Upper lobe of left lung (tissue), 6 donors: Measurements from ENCODE around the gene NSMF. TPM values are rescaled to one million over a fixed set of nuclear protein-coding genes. Genes with fewer than 3 reads are reported as not detected.

Source experiments
- ATAC-seq, 2 donors: fragments of 200-7000 bp; cut with Tn5 transposase; one replicate each; pipeline ENCODE4 v1.9.1; 2022; ENCODE audit warnings: mild to moderate bottlenecking in 2 of 2, moderate library complexity in 2 of 2; ENCODE audit not compliant: low FRiP score in 2 of 2
- DNase-seq, 2 donors: peaks; one replicate each; pipeline ENCODE4 v3.0.0-alpha.2; 2019 to 2020
- H3K27ac ChIP-seq, 4 donors: fragments of 200-600 bp; sonication (generic); one replicate each; pipeline ENCODE4 v1.5.1; 2016 to 2019
- H3K27me3 ChIP-seq, 4 donors: fragments of 200-600 bp; sonication (generic); one replicate each; pipeline ENCODE4 v1.5.1; 2017 to 2019
- H3K36me3 ChIP-seq, 4 donors: fragments of 200-600 bp; sonication (generic); one replicate each; pipeline ENCODE4 v1.5.1; 2016 to 2019
- H3K4me1 ChIP-seq, 4 donors: fragments of 200-600 bp; sonication (generic); one replicate each; pipeline ENCODE4 v1.5.1; 2018 to 2019
- H3K4me3 ChIP-seq, 4 donors: fragments of 200-600 bp; sonication (generic); one replicate each; pipeline ENCODE4 v1.5.1; 2017 to 2019; ENCODE audit warnings: mild to moderate bottlenecking in 2 of 4, moderate library complexity in 1 of 4
- H3K9me3 ChIP-seq, 4 donors: fragments of 200-600 bp; sonication (generic); one replicate each; pipeline ENCODE4 v1.5.1; 2018 to 2019
- EP300 ChIP-seq, 4 donors: sonication (generic); formaldehyde crosslinking; IDR thresholded peaks; one replicate each; pipeline ENCODE4 v1.5.1; 2017; ENCODE audit warnings: antibody characterized with exemption in 4 of 4, control low read depth in 2 of 4
- POLR2A ChIP-seq, 4 donors: fragments of 450-650 bp; IDR thresholded peaks; one replicate each; pipeline ENCODE4 v1.5.1; 2016 to 2017; ENCODE audit warnings: antibody characterized with exemption in 4 of 4, mild to moderate bottlenecking in 2 of 4
- POLR2AphosphoS5 ChIP-seq, 2 donors: sonication (generic); formaldehyde crosslinking; IDR thresholded peaks; one replicate each; pipeline ENCODE4 v1.5.1; 2017; ENCODE audit warnings: antibody characterized with exemption in 2 of 2
- WGBS, 2 donors: methylation state at CpG; one replicate each; pipeline ENCODE4 v1.1.5; 2017 to 2018; 5-methylcytosine and 5-hydroxymethylcytosine counted together
- total RNA-seq, 6 donors: library from RNA; depleted of rRNA in 4 of 6; stranded (reverse); fragments of >200 nt in 4 of 6; gene quantifications; one replicate each; pipeline versions ENCODE4 v1.1.0 to v1.2.1, GENCODE V29; 2016 to 2021
- TF ChIP-seq, protein P1 (sequence below), 6 experiments: fragments of 450-650 bp in 4 of 6; fragments of 200-600 bp in 2 of 6; sonication (generic) in 2 of 6; IDR thresholded peaks; one replicate each; pipeline ENCODE4 v1.5.1; 2016 to 2019; ENCODE audit warnings: antibody characterized with exemption in 6 of 6
- donor health status: DM: no; HTN: no; CAD: no; lungs with moderate emphysema.
- donor health status: DM: no; HTN: yes; CAD: no; lungs with severe emphysema.

NSMF gene
- total RNA-seq, 6 donors from 2014 or later: 20.4 to 57.6 (median 25.9) TPM

DNA sequence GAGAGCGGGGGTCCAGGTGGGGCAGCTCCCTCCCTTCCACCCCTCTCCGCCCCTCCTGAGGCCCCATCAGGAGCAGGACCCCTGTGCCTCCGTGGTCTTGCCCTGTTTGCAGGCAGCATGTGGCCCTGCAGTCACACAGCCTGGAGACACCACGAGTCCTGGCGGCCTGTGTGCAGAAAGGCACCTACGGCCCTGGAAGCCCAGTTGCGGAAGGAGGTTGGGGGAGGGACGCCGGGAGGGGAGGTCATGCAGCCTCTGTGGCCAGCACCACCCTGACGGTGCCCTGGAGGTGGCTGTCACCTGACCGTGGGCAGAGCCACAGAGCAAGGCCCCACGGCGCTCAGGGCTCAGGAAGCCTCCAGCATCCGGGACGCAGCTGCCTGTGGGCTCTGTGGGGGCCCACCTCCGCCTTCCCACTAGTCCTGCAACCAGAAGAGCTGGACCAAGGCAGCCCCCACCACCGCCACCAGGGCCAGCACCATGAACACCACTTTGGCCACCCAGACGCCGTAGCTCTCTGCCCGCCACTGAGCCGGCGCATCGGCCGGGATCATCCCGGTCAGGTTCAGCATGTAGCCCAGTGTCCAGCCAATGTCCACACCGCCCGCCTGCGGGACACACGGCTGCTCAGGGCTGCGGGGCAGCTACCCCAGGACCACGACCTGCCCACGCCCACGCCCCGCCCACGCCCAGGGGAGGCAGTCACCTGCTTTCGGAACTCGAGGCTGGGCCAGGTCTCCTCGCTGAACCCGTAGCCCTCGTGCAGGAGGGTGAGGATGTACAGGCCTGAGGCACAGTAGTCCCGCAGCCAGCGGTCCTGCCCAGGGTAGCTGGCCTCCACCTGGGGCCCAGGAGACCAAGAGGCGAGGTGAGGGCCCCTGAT, 24.4 kb downstream of the NSMF start:
- WGBS, 2 donors: 69 to 88% methylated on average over 11 to 31 of the region's 43 CpGs
- no peak overlapping the region for H3K27ac ChIP-seq
- H3K36me3 ChIP-seq: no peaks in the 10 kb centered on the region
- H3K9me3 ChIP-seq: no peaks in the 10 kb centered on the region
- ATAC-seq (no peak), DNase-seq (peak in 1 of 2 donors; percentile 85)
- H3K27me3 ChIP-seq: no peaks in the 10 kb centered on the region
- H3K4me3 ChIP-seq: no peak overlapping the region
- no peak for TF ChIP-seq EP300 (IDR thresholded peaks at IDR 0.05)
- peaks cover 0 to 8% (median 3%) of the 10 kb centered on the region in 4 donors for H3K4me1 ChIP-seq

DNA sequence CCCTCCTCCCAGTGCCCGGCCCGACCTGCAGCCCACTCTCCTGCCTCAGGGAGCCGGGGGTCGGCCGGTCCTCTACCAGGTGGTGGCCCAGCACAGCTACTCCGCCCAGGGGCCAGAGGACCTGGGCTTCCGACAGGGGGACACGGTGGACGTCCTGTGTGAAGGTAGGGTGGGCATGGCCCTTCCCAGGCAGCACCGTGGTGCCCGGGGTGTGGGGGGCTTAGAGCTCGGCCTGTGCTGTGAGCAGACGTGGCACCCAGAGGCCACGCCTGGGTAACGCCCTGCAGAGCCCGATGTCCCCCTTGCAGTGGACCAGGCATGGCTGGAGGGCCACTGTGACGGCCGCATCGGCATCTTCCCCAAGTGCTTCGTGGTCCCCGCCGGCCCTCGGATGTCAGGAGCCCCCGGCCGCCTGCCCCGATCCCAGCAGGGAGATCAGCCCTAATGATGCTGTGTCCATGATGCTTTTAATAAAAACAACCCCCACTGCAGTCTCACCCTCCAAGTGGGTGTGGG, 25.2 kb downstream of the NSMF start:
- H3K36me3 ChIP-seq: no peaks in the 10 kb centered on the region
- no peaks in the 10 kb centered on the region for H3K9me3 ChIP-seq
- ATAC-seq (no peak), DNase-seq (peak in 1 of 2 donors; percentile 80)
- TF ChIP-seq EP300 (IDR thresholded peaks at IDR 0.05) (no peak), POLR2A (IDR thresholded peaks at IDR 0.05) (no peak)
- no peak overlapping the region for H3K27ac ChIP-seq
- 88 to 93% methylated on average over 5 to 17 of the region's 26 CpGs for WGBS, 2 donors
- no peak overlapping the region for H3K4me3 ChIP-seq
- H3K4me1 ChIP-seq: peaks cover 0 to 8% (median 3%) of the 10 kb centered on the region in 4 donors
- no peaks in the 10 kb centered on the region for H3K27me3 ChIP-seq

DNA sequence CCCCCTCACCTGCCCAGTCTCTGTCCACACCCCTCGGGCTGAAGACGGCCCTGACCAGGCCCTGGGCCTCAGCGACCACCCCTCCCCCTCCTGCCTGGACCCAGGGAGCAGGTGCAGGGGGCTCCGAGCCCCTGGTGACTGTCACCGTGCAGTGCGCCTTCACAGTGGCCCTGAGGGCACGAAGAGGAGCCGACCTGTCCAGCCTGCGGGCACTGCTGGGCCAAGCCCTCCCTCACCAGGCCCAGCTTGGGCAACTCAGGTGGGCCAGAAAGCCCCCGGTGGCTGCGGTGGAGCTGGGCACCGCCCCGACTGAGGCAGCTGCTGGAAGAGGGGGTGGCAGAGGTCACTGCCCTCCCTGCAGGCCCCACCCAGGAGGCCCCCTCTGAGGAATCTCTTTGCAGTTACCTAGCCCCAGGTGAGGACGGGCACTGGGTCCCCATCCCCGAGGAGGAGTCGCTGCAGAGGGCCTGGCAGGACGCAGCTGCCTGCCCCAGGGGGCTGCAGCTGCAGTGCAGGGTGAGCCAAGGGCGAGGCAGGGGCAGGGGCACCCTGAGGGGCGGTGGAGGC, 25.7 kb downstream of the NSMF start:
- Histone ChIP-seq H3K4me3 (no peak overlapping the region), H3K4me1 (peaks cover 0 to 8% (median 3%) of the 10 kb centered on the region in 4 donors), H3K36me3 (no peaks in the 10 kb centered on the region), H3K9me3 (no peaks in the 10 kb centered on the region), H3K27ac (no peak overlapping the region), H3K27me3 (no peaks in the 10 kb centered on the region)
- no peak for ATAC-seq
- 77 to 78% methylated on average over 6 to 10 of the region's 19 CpGs for WGBS, 2 donors
- DNase-seq: peak in 1 of 2 donors; percentile 76
- TF ChIP-seq POLR2AphosphoS5 (IDR thresholded peaks at IDR 0.05) (no peak), EP300 (IDR thresholded peaks at IDR 0.05) (no peak), POLR2A (IDR thresholded peaks at IDR 0.05) (no peak)
- TF ChIP-seq, protein P1, sequence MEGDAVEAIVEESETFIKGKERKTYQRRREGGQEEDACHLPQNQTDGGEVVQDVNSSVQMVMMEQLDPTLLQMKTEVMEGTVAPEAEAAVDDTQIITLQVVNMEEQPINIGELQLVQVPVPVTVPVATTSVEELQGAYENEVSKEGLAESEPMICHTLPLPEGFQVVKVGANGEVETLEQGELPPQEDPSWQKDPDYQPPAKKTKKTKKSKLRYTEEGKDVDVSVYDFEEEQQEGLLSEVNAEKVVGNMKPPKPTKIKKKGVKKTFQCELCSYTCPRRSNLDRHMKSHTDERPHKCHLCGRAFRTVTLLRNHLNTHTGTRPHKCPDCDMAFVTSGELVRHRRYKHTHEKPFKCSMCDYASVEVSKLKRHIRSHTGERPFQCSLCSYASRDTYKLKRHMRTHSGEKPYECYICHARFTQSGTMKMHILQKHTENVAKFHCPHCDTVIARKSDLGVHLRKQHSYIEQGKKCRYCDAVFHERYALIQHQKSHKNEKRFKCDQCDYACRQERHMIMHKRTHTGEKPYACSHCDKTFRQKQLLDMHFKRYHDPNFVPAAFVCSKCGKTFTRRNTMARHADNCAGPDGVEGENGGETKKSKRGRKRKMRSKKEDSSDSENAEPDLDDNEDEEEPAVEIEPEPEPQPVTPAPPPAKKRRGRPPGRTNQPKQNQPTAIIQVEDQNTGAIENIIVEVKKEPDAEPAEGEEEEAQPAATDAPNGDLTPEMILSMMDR (IDR thresholded peaks at IDR 0.05): no peak

DNA sequence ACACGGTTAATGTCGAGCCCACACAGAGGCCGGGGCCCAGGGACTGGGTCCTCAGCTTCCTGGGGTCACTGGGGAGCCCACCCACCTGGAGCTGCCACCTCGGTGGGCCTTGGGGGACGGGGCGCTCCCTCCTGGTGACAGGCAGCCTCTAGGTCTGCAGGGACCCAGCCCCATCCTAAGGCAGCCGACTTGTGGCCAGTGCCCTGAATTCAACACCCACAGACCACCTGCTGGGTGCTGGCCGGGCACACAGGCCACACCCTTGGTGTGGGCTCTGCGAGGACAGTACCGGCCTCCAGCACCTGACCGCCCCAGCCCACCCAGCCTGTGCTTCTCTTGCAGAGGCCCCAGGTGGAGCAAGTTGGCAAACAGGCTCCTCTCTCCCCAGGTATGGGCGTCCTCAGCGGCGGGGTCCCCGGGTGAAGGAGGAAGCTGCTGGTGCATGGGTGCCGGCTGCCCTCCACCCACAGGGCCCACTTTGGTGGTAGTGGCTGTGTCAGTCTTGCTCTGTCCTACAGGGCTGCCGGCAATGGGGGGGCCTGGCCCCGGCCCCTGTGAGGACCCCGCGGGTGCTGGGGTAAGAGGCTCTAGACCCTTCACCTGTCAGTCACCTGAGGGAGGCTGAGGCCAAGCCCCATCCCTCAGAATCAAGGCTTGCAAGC, 26.3 kb downstream of the NSMF start:
- H3K4me3 ChIP-seq: no peak overlapping the region
- TF ChIP-seq, protein P1 (IDR thresholded peaks at IDR 0.05): no peak
- TF ChIP-seq POLR2A (IDR thresholded peaks at IDR 0.05): no peak
- no peak for TF ChIP-seq EP300 (IDR thresholded peaks at IDR 0.05)
- no peak for TF ChIP-seq POLR2AphosphoS5 (IDR thresholded peaks at IDR 0.05)
- ATAC-seq (no peak), DNase-seq (peak in 1 of 2 donors; percentile 83)
- peaks cover 0 to 8% (median 3%) of the 10 kb centered on the region in 4 donors for H3K4me1 ChIP-seq
- no peaks in the 10 kb centered on the region for H3K36me3 ChIP-seq
- H3K27me3 ChIP-seq: no peaks in the 10 kb centered on the region
- H3K9me3 ChIP-seq: no peaks in the 10 kb centered on the region
- WGBS, 2 donors: 86 to 100% methylated on average over 1 to 10 of the region's 20 CpGs
- H3K27ac ChIP-seq: no peak overlapping the region

DNA sequence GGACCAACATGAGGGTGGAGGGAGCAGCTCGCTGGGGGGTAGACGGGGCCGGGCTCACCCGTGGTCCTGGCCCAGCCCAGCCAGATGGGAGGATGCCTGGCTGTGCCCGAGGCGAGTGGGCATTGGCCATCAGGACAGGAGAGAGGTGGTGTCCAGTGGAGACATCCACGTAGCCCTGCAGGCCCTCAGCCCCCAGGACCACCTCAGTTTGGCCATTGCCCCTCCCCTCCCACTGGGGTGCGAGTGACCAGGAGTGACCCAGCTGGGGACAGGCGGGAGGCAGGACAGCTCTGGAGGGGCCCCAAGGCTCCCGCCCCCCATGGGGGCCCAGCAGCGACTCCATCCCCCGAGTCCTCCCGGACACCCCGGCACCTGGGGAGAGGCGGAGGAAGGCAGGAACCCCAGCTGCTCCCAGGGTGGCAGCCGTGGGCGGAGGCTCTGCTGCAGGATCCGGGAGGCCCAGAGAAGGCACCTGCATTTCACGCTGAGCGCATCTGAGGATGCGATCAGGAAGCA, 27.7 kb downstream of the NSMF start:
- Histone ChIP-seq H3K27ac (no peak overlapping the region), H3K27me3 (no peaks in the 10 kb centered on the region), H3K4me3 (no peak overlapping the region), H3K36me3 (no peaks in the 10 kb centered on the region), H3K4me1 (peaks cover 0 to 8% (median 3%) of the 10 kb centered on the region in 4 donors), H3K9me3 (no peaks in the 10 kb centered on the region)
- DNase-seq (peak in 1 of 2 donors; percentile 65), ATAC-seq (no peak)
- TF ChIP-seq EP300 (IDR thresholded peaks at IDR 0.05): no peak
- TF ChIP-seq POLR2AphosphoS5 (IDR thresholded peaks at IDR 0.05): no peak
- TF ChIP-seq, protein P1 (IDR thresholded peaks at IDR 0.05): no peak
- 66 to 87% methylated on average over 2 to 17 of the region's 21 CpGs for WGBS, 2 donors
